H9 (cell line): Measurements from ENCODE around the gene NANOS2. TPM values are rescaled to one million over a fixed set of nuclear protein-coding genes. Genes with fewer than 3 reads are reported as not detected.

ENCODE experiments used
- DNase-seq: peaks from one replicate; pipeline ENCODE4 v3.0.0-alpha.2; 2017
- H2AFZ ChIP-seq: one replicate; pipeline ENCODE4 v1.6.1; 2013; ENCODE audit warnings: mild to moderate bottlenecking, low read length, control low read depth, moderate library complexity
- H2AK5ac ChIP-seq: 2 replicates; pipeline ENCODE4 v1.6.1; 2013; ENCODE audit warnings: low read length, control low read depth, mixed read lengths; ENCODE audit not compliant: insufficient read length
- H2BK120ac ChIP-seq: one replicate; pipeline ENCODE4 v1.6.1; 2013; ENCODE audit warnings: low read depth, mild to moderate bottlenecking, low read length, control low read depth, inconsistent platforms; ENCODE audit not compliant: poor library complexity, severe bottlenecking
- H2BK12ac ChIP-seq: 2 replicates; pipeline ENCODE4 v1.6.1; 2013; ENCODE audit warnings: low read length, control low read depth, mixed read lengths, low read depth; ENCODE audit not compliant: insufficient read length
- H2BK15ac ChIP-seq: 2 replicates; pipeline ENCODE4 v1.6.1; 2013; ENCODE audit warnings: low read depth, low read length, control low read depth
- H2BK20ac ChIP-seq: one replicate; pipeline ENCODE4 v1.6.1; 2013; ENCODE audit warnings: low read depth, mild to moderate bottlenecking, low read length, control low read depth, inconsistent platforms; ENCODE audit not compliant: poor library complexity, severe bottlenecking
- H2BK5ac ChIP-seq: 2 replicates; pipeline ENCODE4 v1.6.1; 2013; ENCODE audit warnings: low read length, control low read depth, mixed read lengths; ENCODE audit not compliant: insufficient read length
- H3K14ac ChIP-seq: 2 replicates; pipeline ENCODE4 v1.6.1; 2013; ENCODE audit warnings: low read length, control low read depth; ENCODE audit not compliant: insufficient read depth
- H3K18ac ChIP-seq: 2 replicates; pipeline ENCODE4 v1.6.1; 2013; ENCODE audit warnings: low read depth, mild to moderate bottlenecking, mixed read lengths, low read length, control low read depth; ENCODE audit not compliant: insufficient read length
- H3K23ac ChIP-seq: 2 replicates; pipeline ENCODE4 v1.6.1; 2013; ENCODE audit warnings: low read length, control low read depth, mixed read lengths, low read depth; ENCODE audit not compliant: insufficient read length
- H3K23me2 ChIP-seq: 2 replicates; pipeline ENCODE4 v1.6.1; 2013; ENCODE audit warnings: low read depth, mild to moderate bottlenecking, mixed read lengths, low read length, control low read depth; ENCODE audit not compliant: insufficient read length, poor library complexity, severe bottlenecking
- H3K27ac ChIP-seq: 2 replicates; pipeline ENCODE4 v1.5.1; 2013; ENCODE audit warnings: low read length, control low read depth, mixed read lengths, low read depth; ENCODE audit not compliant: insufficient read length
- H3K27me3 ChIP-seq: 2 replicates; pipeline ENCODE4 v1.6.1; 2013; ENCODE audit warnings: low read length, control low read depth, inconsistent platforms; ENCODE audit not compliant: insufficient read depth
- H3K4ac ChIP-seq: 2 replicates; pipeline ENCODE4 v1.6.1; 2013; ENCODE audit warnings: low read depth, mild to moderate bottlenecking, control low read depth, inconsistent platforms, low read length, moderate library complexity
- H3K4me1 ChIP-seq: 2 replicates; pipeline ENCODE4 v1.6.1; 2013; ENCODE audit warnings: low read length, control low read depth, inconsistent platforms; ENCODE audit not compliant: insufficient read depth
- H3K4me2 ChIP-seq: 2 replicates; pipeline ENCODE4 v1.6.1; 2013; ENCODE audit warnings: low read length, control low read depth, mixed read lengths; ENCODE audit not compliant: insufficient read length, insufficient read depth
- H3K56ac ChIP-seq: 2 replicates; pipeline ENCODE4 v1.6.1; 2013; ENCODE audit warnings: low read depth, mild to moderate bottlenecking, mixed read lengths, low read length, control low read depth; ENCODE audit not compliant: insufficient read length
- H3K79me1 ChIP-seq: 2 replicates; pipeline ENCODE4 v1.6.1; 2013; ENCODE audit warnings: low read depth, mild to moderate bottlenecking, moderate library complexity, low read length, control low read depth, inconsistent platforms; ENCODE audit not compliant: insufficient read depth, poor library complexity, severe bottlenecking
- H3K79me2 ChIP-seq: 2 replicates; pipeline ENCODE4 v1.6.1; 2013; ENCODE audit warnings: low read length, control low read depth, inconsistent platforms; ENCODE audit not compliant: insufficient read depth
- H3K9ac ChIP-seq: 2 replicates; pipeline ENCODE4 v1.6.1; 2013; ENCODE audit warnings: low read length, control low read depth, mixed read lengths; ENCODE audit not compliant: insufficient read length; ENCODE audit errors: extremely low read depth
- H3K9me3 ChIP-seq: one replicate; pipeline ENCODE4 v1.6.1; 2013; ENCODE audit warnings: low read depth, low read length, inconsistent platforms; ENCODE audit not compliant: control insufficient read depth
- H3T11ph ChIP-seq: one replicate; pipeline ENCODE4 v1.6.1; 2013; ENCODE audit warnings: mild to moderate bottlenecking, low read length, control low read depth, inconsistent platforms
- H4K20me1 ChIP-seq: one replicate; pipeline ENCODE4 v1.6.1; 2013; ENCODE audit not compliant: control insufficient read depth, insufficient read length, insufficient read depth
- H4K5ac ChIP-seq: 2 replicates; pipeline ENCODE4 v1.6.1; 2013; ENCODE audit warnings: low read depth, mild to moderate bottlenecking, mixed read lengths, low read length, control low read depth; ENCODE audit not compliant: insufficient read length
- H4K8ac ChIP-seq: replicated peaks from 2 replicates; pipeline ENCODE4 v1.6.1; 2013; ENCODE audit warnings: low read length, control low read depth, mixed read lengths, low read depth; ENCODE audit not compliant: insufficient read length
- H4K91ac ChIP-seq: 2 replicates; pipeline ENCODE4 v1.6.1; 2013; ENCODE audit warnings: low read depth, mild to moderate bottlenecking, moderate library complexity, mixed read lengths, low read length, control low read depth; ENCODE audit not compliant: insufficient read length
- H3K27ac Mint-ChIP-seq, 3 experiments: 2 replicates in 2 of 3; 3 replicates in 1 of 3; pipeline ENCODE4 v1.8.0; 2020 to 2021; ENCODE audit warnings: mixed read lengths in 3 of 3, mild to moderate bottlenecking in 1 of 3, moderate library complexity in 1 of 3
- H3K27me3 Mint-ChIP-seq: 2 replicates; pipeline ENCODE4 v1.8.0; 2021; ENCODE audit warnings: low read depth, mild to moderate bottlenecking, moderate library complexity, mixed read lengths
- H3K36me3 Mint-ChIP-seq, 3 experiments: 2 replicates in 2 of 3; 3 replicates in 1 of 3; pipeline ENCODE4 v1.8.0; 2020 to 2021; ENCODE audit warnings: low read depth in 3 of 3, mixed read lengths in 3 of 3; ENCODE audit not compliant: insufficient read depth in 1 of 3
- H3K4me1 Mint-ChIP-seq, 2 experiments: 2 replicates each; pipeline ENCODE4 v1.8.0; 2020; ENCODE audit warnings: mixed read lengths in 2 of 2
- H3K4me3 Mint-ChIP-seq, 2 experiments: 2 replicates in 1 of 2; 3 replicates in 1 of 2; pipeline ENCODE4 v1.8.0; 2020 to 2021; ENCODE audit warnings: mild to moderate bottlenecking in 2 of 2, mixed read lengths in 2 of 2, moderate library complexity in 1 of 2
- H3K9me3 Mint-ChIP-seq, 2 experiments: 2 replicates in 1 of 2; 3 replicates in 1 of 2; pipeline ENCODE4 v1.8.0; 2020; ENCODE audit warnings: mild to moderate bottlenecking in 2 of 2, mixed read lengths in 2 of 2, moderate library complexity in 1 of 2
- WGBS: extraction: QIAGEN DNeasy Blood & Tissue Kit; methylation state at CpG from one replicate; pipeline ENCODE4 v1.1.7; 2013; ENCODE audit warnings: missing lambda C conversion rate, low lambda C conversion rate, mixed read lengths; ENCODE audit not compliant: insufficient read length; ENCODE audit errors: extremely low coverage; 5-methylcytosine and 5-hydroxymethylcytosine counted together
- total RNA-seq: library from RNA; stranded (reverse); gene quantifications from 2 replicates; pipeline ENCODE4 v1.2.1, GENCODE V29; 2021
- TF ChIP-seq, protein P1 (sequence below): fragments of 200-600 bp; sonication (generic); conservative IDR thresholded peaks from 3 replicates; pipeline ENCODE4 v1.8.0; 2021; ENCODE audit warnings: antibody characterized with exemption, mild to moderate bottlenecking

Gene NANOS2
- total RNA-seq, 1 experiment from 2014 or later = not detected

DNA sequence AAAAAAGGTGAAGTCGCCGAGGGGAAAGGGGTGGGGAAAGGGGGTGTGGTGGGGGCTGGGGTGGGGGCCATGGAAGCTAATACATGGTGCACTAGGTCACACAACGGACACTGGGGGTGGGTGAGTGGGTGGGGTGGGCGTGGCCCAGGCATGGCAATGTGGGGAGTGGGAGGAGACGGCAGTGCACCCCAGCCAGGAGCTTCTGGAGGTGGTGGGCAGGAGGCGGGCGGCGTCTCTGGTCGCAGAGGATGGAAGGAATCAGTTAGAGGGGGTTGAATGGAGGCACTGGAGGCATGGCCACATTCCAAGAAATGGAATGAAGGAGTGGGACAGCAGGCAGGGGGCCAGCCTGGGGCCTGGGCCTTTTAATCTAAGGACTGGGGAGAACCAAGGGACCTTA is 19.2 kb upstream of the NANOS2 start:
- Mint-ChIP-seq H3K27me3 (peaks cover 65% of the 10 kb centered on the region), H3K27ac (no peak overlapping the region), H3K4me3 (no peak overlapping the region), H3K9me3 (no peaks in the 10 kb centered on the region; a peak in 1 of 5 replicates), H3K36me3 (peaks cover 0 to under 1% (median 0%) of the 10 kb centered on the region in 3 experiments; a peak in 2 of 7 replicates), H3K4me1 (peaks cover 7 to 39% of the 10 kb centered on the region in 2 experiments; a peak in 3 of 4 replicates)
- Histone ChIP-seq H3K14ac (no peak overlapping the region), H3K79me2 (no peaks in the 10 kb centered on the region), H3K23ac (no peak overlapping the region), H2BK120ac (no peak overlapping the region), H2BK12ac (no peak overlapping the region), H3K4me2 (no peak overlapping the region), H3T11ph (no peak overlapping the region), H4K91ac (no peak overlapping the region), H3K4me1 (no peaks in the 10 kb centered on the region), H3K27ac (no peak overlapping the region), H3K9ac (no peak overlapping the region), H3K56ac (no peak overlapping the region), H3K9me3 (no peaks in the 10 kb centered on the region), H3K23me2 (no peaks in the 10 kb centered on the region), H3K27me3 (no peaks in the 10 kb centered on the region; the same call in 1 of the 2 replicates), H2AK5ac (no peak overlapping the region), H4K20me1 (no peaks in the 10 kb centered on the region), H3K18ac (no peak overlapping the region), H2BK15ac (no peak overlapping the region), H2BK20ac (no peak overlapping the region), H3K4ac (no peak overlapping the region), H4K8ac (no peak overlapping the region), H2BK5ac (no peak overlapping the region), H2AFZ (no peak overlapping the region), H4K5ac (no peak overlapping the region), H3K79me1 (no peaks in the 10 kb centered on the region)
- no peak for DNase-seq
- TF ChIP-seq, protein P1, sequence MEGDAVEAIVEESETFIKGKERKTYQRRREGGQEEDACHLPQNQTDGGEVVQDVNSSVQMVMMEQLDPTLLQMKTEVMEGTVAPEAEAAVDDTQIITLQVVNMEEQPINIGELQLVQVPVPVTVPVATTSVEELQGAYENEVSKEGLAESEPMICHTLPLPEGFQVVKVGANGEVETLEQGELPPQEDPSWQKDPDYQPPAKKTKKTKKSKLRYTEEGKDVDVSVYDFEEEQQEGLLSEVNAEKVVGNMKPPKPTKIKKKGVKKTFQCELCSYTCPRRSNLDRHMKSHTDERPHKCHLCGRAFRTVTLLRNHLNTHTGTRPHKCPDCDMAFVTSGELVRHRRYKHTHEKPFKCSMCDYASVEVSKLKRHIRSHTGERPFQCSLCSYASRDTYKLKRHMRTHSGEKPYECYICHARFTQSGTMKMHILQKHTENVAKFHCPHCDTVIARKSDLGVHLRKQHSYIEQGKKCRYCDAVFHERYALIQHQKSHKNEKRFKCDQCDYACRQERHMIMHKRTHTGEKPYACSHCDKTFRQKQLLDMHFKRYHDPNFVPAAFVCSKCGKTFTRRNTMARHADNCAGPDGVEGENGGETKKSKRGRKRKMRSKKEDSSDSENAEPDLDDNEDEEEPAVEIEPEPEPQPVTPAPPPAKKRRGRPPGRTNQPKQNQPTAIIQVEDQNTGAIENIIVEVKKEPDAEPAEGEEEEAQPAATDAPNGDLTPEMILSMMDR = no peak
- WGBS = no CpG with 5 or more reads among the region's 9 CpGs
